NB4 (cell line): Measurements from ENCODE around the gene LRRC27.

Source experiments
- DNase-seq: peaks from one replicate; pipeline ENCODE4 v3.0.0; 2010; ENCODE audit warnings: low read depth
- H3K4me3 ChIP-seq: one replicate; pipeline ENCODE4 v1.5.1; 2011; ENCODE audit warnings: mild to moderate bottlenecking, low read depth, low read length, moderate library complexity
- MAX ChIP-seq: IDR thresholded peaks from 2 replicates; pipeline ENCODE4 v1.6.1; 2011; ENCODE audit warnings: low read depth, low read length
- MYC ChIP-seq: IDR thresholded peaks from 2 replicates; pipeline ENCODE4 v1.6.1; 2011; ENCODE audit warnings: low read depth, low read length
- POLR2A ChIP-seq: IDR thresholded peaks from 2 replicates; pipeline ENCODE4 v1.6.1; 2011; ENCODE audit warnings: mild to moderate bottlenecking; ENCODE audit not compliant: insufficient read length; ENCODE audit errors: extremely low read depth
- TF ChIP-seq, protein P1 (sequence below): IDR thresholded peaks from one replicate; pipeline ENCODE4 v1.5.1; 2012; ENCODE audit warnings: low read depth, low read length

Gene LRRC27

GRCh38 chr10:132404911-132405462 lies 73.0 kb downstream of the LRRC27 start:
- TF ChIP-seq, protein P1, sequence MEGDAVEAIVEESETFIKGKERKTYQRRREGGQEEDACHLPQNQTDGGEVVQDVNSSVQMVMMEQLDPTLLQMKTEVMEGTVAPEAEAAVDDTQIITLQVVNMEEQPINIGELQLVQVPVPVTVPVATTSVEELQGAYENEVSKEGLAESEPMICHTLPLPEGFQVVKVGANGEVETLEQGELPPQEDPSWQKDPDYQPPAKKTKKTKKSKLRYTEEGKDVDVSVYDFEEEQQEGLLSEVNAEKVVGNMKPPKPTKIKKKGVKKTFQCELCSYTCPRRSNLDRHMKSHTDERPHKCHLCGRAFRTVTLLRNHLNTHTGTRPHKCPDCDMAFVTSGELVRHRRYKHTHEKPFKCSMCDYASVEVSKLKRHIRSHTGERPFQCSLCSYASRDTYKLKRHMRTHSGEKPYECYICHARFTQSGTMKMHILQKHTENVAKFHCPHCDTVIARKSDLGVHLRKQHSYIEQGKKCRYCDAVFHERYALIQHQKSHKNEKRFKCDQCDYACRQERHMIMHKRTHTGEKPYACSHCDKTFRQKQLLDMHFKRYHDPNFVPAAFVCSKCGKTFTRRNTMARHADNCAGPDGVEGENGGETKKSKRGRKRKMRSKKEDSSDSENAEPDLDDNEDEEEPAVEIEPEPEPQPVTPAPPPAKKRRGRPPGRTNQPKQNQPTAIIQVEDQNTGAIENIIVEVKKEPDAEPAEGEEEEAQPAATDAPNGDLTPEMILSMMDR: no peak
- TF ChIP-seq MAX: no peak
- no peak for TF ChIP-seq POLR2A
- TF ChIP-seq MYC: no peak
- no peak for DNase-seq
- no peak overlapping the region for H3K4me3 ChIP-seq

GRCh38 chr10:132405463-132405991 lies 73.5 kb downstream of the LRRC27 start:
- DNase-seq: no peak
- TF ChIP-seq, protein P1: no peak
- TF ChIP-seq MAX (no peak), MYC (no peak), POLR2A (no peak)
- no peak overlapping the region for H3K4me3 ChIP-seq

- H3K4me3 ChIP-seq: no peak overlapping the region
- DNase-seq: no peak
- TF ChIP-seq MAX (no peak), MYC (no peak), POLR2A (no peak)
- TF ChIP-seq, protein P1: no peak
Observed at GRCh38 chr10:132406181-132406580, 74.2 kb downstream of the LRRC27 start.

GRCh38 chr10:132406750-132407149 lies 74.8 kb downstream of the LRRC27 start:
- TF ChIP-seq MYC: no peak
- TF ChIP-seq MAX: no peak
- TF ChIP-seq POLR2A: no peak
- TF ChIP-seq, protein P1: no peak
- no peak for DNase-seq
- no peak overlapping the region for H3K4me3 ChIP-seq

DNA sequence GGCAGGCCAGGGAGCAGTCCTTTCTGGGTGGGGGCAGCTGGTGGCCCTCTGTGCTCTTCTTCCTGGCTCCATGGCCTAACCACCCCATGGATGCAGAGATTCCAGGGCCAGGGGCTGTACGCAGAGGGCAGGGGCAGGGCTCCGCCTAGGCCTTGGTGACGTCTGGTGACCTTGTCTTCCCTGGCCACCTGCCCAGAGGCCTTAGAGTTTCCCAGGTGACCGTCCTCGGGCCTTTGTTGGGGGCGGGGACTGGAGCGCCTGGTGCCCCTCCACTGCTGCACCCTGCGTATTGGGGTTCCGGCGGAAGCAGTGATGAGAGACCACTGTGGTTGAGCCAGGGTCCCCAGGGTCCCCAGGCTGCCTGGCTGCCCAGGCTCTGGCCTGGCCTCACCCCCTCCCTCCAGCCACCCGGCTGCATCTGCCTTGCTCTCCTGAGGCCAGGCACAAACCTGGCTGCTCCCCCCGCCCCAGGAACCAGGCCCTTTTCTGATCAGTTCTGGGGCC lies 75.3 kb downstream of the LRRC27 start:
- no peak for DNase-seq
- TF ChIP-seq MAX: no peak
- no peak for TF ChIP-seq POLR2A
- no peak for TF ChIP-seq MYC
- TF ChIP-seq, protein P1: no peak
- H3K4me3 ChIP-seq: no peak overlapping the region
